Renal cortex interstitium (tissue), 11 donors: ENCODE measurements around the gene NCEH1. TPM values are rescaled to one million over a fixed set of nuclear protein-coding genes. Genes with fewer than 3 reads are reported as not detected.

Source experiments
- DNase-seq, 11 donors: peaks; one replicate each; pipeline ENCODE4 v3.0.0-alpha.2; 2013; ENCODE audit warnings: low read depth in 9 of 11, low spot score in 4 of 11; ENCODE audit errors: extremely low read depth in 1 of 11
- polyA plus RNA-seq, 3 donors: library from polyadenylated mRNA; unstranded; fragments of 120-200 nt; gene quantifications; one replicate each; pipeline ENCODE4 v1.2.1, GENCODE V29; 2013; ENCODE audit not compliant: insufficient read length in 3 of 3

Gene NCEH1
- polyA plus RNA-seq, 3 donors = 3.2 to 5.9 (median 4.1) TPM

GRCh38 chr3:172627057-172627809 lies 83.6 kb downstream of the NCEH1 start:
- no peak for DNase-seq

DNA sequence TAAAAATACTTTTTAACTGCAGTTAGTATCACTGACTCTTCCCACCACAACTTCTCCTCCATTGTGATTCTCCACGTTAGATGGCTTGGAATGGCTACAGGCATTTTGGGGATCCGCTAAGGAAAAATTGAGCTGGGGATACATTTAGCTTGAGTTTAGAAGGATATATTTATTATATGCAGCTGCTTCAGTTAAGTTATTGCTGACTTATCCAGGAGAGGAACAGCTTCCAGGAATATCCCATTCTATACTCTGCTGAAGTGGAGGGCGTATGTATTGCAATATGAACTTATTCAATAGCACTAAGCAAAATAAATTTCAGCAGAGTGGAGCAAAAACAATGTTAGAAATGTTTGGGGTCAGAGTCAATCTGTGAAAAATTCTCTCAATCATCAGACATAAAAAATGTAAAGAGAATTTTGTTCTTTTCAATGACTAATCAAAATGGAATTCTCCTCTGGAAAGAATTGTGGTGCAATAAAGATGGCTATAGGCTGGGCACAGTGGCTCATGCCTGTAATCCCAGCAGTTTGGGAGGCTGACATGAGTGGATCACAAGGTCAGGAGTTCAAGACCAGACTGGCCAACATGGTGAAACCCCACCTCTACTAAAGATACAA lies 84.7 kb downstream of the NCEH1 start:
- no peak for DNase-seq

GRCh38 chr3:172625404-172625803 lies 85.5 kb downstream of the NCEH1 start:
- no peak for DNase-seq

DNA sequence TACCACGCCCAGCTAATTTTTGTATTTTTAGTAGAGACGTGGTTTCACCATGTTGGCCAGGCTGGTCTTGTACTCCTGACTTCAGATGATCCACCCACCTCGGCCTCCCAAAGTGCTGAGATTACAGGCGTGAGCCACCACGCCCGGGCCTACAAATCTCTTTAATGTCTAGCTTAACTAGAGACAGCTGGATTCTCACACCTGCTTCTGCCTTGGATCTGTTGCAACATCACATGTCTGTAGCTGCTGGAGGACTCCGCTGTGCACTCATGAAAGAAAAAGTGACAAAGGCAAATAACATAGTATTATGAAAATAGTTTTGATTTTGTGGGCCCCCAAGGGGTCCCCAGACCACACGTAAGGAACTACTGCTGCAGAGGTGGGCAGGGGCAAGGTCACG lies 85.9 kb downstream of the NCEH1 start:
- DNase-seq = no peak

DNA sequence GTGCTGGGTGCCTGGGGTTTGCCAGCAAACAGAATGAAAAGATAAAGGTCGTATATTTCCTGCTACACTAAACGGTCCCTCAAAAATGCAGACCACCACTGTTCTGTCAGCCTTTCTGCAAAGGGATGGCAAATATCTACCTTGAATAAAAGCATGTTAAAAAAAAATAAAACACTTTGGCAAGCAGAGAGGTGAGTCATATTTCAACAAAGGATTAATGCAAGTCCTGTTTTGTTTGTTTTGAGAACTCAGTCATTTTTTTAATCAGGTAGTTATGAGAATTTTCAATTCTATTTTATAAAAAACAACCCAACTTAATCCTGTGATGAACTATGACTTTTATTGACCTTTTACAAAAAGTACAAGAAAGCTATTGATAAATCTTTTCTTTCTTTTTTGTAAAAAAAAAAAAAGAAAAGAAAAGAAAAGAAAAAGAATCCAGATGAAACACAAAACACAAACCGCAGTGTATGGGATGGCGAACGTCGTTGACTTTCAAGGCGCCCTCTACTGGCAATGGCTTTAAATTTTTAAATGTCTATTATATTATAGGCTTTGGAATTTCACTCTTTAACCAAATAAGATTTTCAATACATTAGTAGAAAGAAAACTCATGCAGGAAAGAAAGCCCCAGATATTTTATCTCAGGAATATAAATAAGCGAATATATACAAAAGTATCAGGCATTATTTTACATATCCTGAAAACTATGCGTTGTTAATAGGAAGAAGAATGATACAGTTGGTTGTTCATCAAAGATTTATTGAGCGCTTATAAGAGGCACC lies 87.8 kb downstream of the NCEH1 start:
- peak in 2 of 11 donors; percentile 25 for DNase-seq

DNA sequence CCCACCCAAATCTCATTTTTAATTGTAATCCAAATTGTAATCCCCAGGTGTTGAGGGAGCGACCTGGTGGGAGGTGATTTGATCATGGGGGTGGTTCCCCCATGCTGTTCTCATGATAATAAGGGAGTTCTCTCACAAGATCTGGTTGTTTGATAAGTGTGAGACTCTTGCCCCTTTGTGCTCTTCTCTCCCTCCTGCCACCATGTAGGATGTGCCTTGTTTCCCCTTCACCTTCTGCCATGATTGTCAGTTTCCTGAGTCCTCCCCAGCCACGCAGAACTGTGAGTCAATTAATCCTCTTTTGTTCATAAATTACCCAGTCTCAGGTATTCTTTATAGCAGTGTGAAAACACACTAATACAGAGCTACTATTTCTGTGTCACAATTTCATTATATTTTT lies 88.7 kb downstream of the NCEH1 start:
- DNase-seq = no peak

- DNase-seq = no peak
These were observed 92.9 kb downstream of the NCEH1 start for GRCh38 chr3:172617976-172618375.

- DNase-seq = no peak
These were observed 93.7 kb downstream of the NCEH1 start for GRCh38 chr3:172617013-172617706.

DNA sequence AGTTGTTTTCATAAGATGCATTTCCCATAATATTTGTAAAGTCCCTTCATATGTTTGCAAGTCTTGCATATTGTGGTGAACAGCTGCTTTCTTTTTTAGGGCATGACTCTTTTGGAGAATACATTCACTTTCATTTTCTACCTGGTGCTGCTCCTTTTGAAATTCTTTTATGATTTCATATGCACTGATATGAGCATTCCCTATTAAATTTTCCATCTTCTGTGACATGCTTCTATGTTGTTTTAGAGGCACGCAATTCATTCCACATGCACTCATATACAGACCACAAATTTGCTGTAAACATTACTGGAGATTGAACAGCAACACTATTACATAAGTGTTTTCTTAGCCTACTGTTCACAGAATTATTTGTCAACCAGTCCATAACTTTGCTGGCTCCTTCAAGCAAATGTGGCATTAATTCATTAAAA lies 94.8 kb downstream of the NCEH1 start:
- no peak for DNase-seq

GRCh38 chr3:172615296-172615695 lies 95.6 kb downstream of the NCEH1 start:
- no peak for DNase-seq

- no peak for DNase-seq
These were observed 96.3 kb downstream of the NCEH1 start for GRCh38 chr3:172614340-172615274.

DNA sequence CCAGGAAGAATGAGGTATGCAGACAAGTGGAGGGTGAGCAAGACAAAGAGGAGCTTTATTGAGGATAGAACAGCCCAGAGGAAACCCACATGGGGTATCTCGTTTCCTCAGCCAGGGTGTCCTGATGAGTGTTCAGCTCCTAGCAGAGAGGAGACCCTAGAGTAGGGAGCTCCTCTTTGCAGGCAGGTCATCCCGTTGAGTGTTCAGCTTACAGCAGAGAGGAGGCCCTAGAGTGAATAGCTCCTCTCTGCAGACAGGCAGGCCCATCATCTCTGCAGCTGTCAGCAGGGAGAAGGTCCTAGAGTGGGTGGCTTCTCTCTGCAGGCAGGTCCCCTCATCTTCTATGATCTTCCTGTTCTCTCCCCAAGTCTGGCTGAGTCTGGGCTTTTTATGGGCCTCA lies 97.0 kb downstream of the NCEH1 start:
- no peak for DNase-seq

DNA sequence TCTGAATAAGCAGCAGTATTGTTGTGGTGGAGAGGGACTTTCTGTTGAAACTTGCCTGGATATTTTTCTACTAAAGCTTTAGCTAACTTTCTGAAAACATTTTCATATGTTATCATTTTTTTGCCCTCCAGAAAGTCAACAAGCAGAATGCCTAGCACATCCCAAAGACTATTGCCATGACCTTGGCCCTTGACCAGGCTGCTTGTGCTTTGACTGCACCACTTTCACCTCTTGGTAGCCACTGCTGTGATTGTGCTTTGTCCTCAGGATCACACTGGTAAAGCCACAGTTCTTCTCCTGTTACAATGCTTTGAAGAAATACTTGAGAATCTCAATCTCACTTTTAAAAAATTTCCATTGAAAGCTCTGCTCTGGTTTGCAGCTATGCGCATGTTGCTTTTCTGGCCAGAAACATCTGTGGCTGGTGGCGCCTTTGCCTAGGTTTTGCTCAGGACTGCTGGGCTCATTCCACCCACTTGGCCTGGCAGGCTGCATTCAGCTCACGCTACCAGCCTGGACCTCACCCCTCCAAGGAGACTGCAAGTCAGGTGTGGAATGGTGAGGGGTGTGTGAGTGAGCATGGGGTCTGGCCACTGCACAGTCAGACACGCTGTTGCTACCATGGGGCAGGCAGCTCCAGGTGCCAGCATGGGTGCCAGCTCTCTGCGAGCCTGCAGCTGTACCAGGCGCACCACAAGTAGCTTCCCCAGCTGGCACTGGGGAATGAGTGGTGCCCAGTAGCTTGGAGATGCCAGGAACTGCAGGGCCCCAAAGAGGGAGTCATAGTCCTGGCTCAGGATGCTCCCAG lies 97.8 kb downstream of the NCEH1 start:
- no peak for DNase-seq

GRCh38 chr3:172609750-172610149 lies 101.1 kb downstream of the NCEH1 start:
- DNase-seq = no peak

- no peak for DNase-seq
These were observed 102.3 kb downstream of the NCEH1 start for GRCh38 chr3:172608575-172608974.

GRCh38 chr3:172607305-172608121 lies 103.4 kb downstream of the NCEH1 start:
- peak in 4 of 11 donors; percentile 33 to 49 (median 34) for DNase-seq

GRCh38 chr3:172606021-172606420 lies 104.8 kb downstream of the NCEH1 start:
- no peak for DNase-seq
